ENCODE measurements around the gene BSN.

Gene BSN

GRCh38 chr3:49701388-49702077 lies 147.3 kb downstream of the BSN start:
- DNase-seq: no peak

- DNase-seq: no peak
Measured at GRCh38 chr3:49702672-49703071, 148.4 kb downstream of the BSN start.

GRCh38 chr3:49703443-49703927 lies 149.2 kb downstream of the BSN start:
- peak; percentile 79 for DNase-seq

- DNase-seq: no peak
Measured at GRCh38 chr3:49703956-49704355, 149.7 kb downstream of the BSN start.

- DNase-seq: no peak
Measured at GRCh38 chr3:49704629-49705028, 150.4 kb downstream of the BSN start.

- DNase-seq: no peak
Measured at GRCh38 chr3:49705390-49705960, 151.2 kb downstream of the BSN start.

GRCh38 chr3:49706456-49707112 lies 152.3 kb downstream of the BSN start:
- DNase-seq: no peak

GRCh38 chr3:49707113-49707480 lies 152.8 kb downstream of the BSN start:
- no peak for DNase-seq

GRCh38 chr3:49709852-49710251 lies 155.6 kb downstream of the BSN start:
- DNase-seq: no peak

- no peak for DNase-seq
Measured at GRCh38 chr3:49711489-49711888, 157.2 kb downstream of the BSN start.

GRCh38 chr3:49712166-49712565 lies 157.9 kb downstream of the BSN start:
- DNase-seq: no peak

- DNase-seq: no peak
Measured at GRCh38 chr3:49712631-49713317, 158.5 kb downstream of the BSN start.

- DNase-seq: no peak
Measured at GRCh38 chr3:49713336-49714105, 159.2 kb downstream of the BSN start.

- DNase-seq: no peak
Measured at GRCh38 chr3:49714728-49715550, 160.7 kb downstream of the BSN start.

GRCh38 chr3:49715611-49716121 lies 161.4 kb downstream of the BSN start:
- DNase-seq: no peak

- DNase-seq: no peak
Measured at GRCh38 chr3:49716169-49716568, 161.9 kb downstream of the BSN start.

GRCh38 chr3:49716691-49717210 lies 162.5 kb downstream of the BSN start:
- DNase-seq: no peak

- DNase-seq: peak; percentile 56
Measured at GRCh38 chr3:49717211-49717958, 163.1 kb downstream of the BSN start.

- DNase-seq: no peak
Measured at GRCh38 chr3:49717959-49718857, 163.9 kb downstream of the BSN start.

- no peak for DNase-seq
Measured at GRCh38 chr3:49718858-49719213, 164.6 kb downstream of the BSN start.

Data from activated CD8-positive, alpha-beta memory T cell treated with anti-CD3 and anti-CD28 coated beads for 24 hours (primary cell).